B cell (primary cell): Measurements from ENCODE around the gene NHERF2. TPM values are rescaled to one million over a fixed set of nuclear protein-coding genes. Genes with fewer than 3 reads are reported as not detected.

ENCODE experiments used
- ATAC-seq: fragments of 200-7000 bp; cut with Tn5 transposase; one replicate; pipeline ENCODE4 v1.10.0; 2021; ENCODE audit warnings: low read depth, mild to moderate bottlenecking, moderate number of reproducible peaks, moderate library complexity
- CTCF ChIA-PET: fragments of 350-600 bp; sonication (Branson Sonifier 250); formaldehyde crosslinking; loops from one replicate; lab custom pipeline; 2021; ENCODE audit warnings: antibody characterized with exemption, inconsistent platforms; lab: Charles Lee
- POLR2A ChIA-PET: fragments of 350-600 bp; sonication (Branson Sonifier 250); formaldehyde crosslinking; loops from one replicate; lab custom pipeline; 2021; ENCODE audit warnings: antibody characterized with exemption; lab: Charles Lee
- DNase-seq: peaks from one replicate; pipeline ENCODE4 v3.0.0; 2013
- H2AFZ ChIP-seq: 2 replicates; pipeline ENCODE4 v1.6.1; 2012; ENCODE audit warnings: mild to moderate bottlenecking, low read depth, low read length; ENCODE audit not compliant: insufficient read depth, poor library complexity, severe bottlenecking
- H3K27ac ChIP-seq, 2 donors: 1 replicate in 1 of 2; 2 replicates in 1 of 2; pipeline ENCODE4 v1.5.1; 2012 to 2013; ENCODE audit warnings: low read length in 2 of 2, mild to moderate bottlenecking in 2 of 2, moderate library complexity in 1 of 2
- H3K27me3 ChIP-seq, 4 experiments: fragments of 200-600 bp in 1 of 4; sonication (generic) in 1 of 4; replicated peaks in 1 of 4; 1 replicate in 2 of 4; 2 replicates in 2 of 4; pipeline versions ENCODE4 v1.6.1 to v1.7.0; 2013 to 2016; ENCODE audit warnings: low read length in 3 of 4, mild to moderate bottlenecking in 2 of 4, mixed read lengths in 1 of 4, moderate library complexity in 1 of 4; ENCODE audit not compliant: insufficient read depth in 4 of 4, control insufficient read depth in 3 of 4; ENCODE audit errors: control extremely low read depth in 1 of 4
- H3K36me3 ChIP-seq, 2 experiments: replicated peaks in 1 of 2; 1 replicate in 1 of 2; 2 replicates in 1 of 2; pipeline versions ENCODE4 v1.6.1 to v1.7.1; 2013; ENCODE audit warnings: low read length in 1 of 2; ENCODE audit not compliant: insufficient read depth in 2 of 2, control insufficient read depth in 1 of 2; ENCODE audit errors: control extremely low read depth in 1 of 2, extremely low read depth in 1 of 2
- H3K4me1 ChIP-seq, 2 donors: fragments of 200-600 bp in 1 of 2; sonication (generic) in 1 of 2; 1 replicate in 1 of 2; 2 replicates in 1 of 2; pipeline versions ENCODE4 v1.5.1 to v1.6.1; 2013 to 2017; ENCODE audit warnings: low read length in 2 of 2; ENCODE audit not compliant: control insufficient read depth in 2 of 2, insufficient read depth in 2 of 2
- H3K4me2 ChIP-seq: replicated peaks from 2 replicates; pipeline ENCODE3; 2012; ENCODE audit warnings: mild to moderate bottlenecking, low read depth, low read length; ENCODE audit not compliant: poor library complexity, severe bottlenecking
- H3K4me3 ChIP-seq, 5 experiments: fragments of 200-600 bp in 1 of 5; sonication (generic) in 1 of 5; 1 replicate in 3 of 5; 2 replicates in 2 of 5; pipeline versions ENCODE4 v1.5.1 to v1.7.0; 2011 to 2016; ENCODE audit warnings: low read length in 4 of 5, mild to moderate bottlenecking in 4 of 5, low read depth in 2 of 5, control low read depth in 1 of 5, moderate library complexity in 1 of 5; ENCODE audit not compliant: insufficient read depth in 1 of 5; ENCODE audit errors: control extremely low read depth in 1 of 5, extremely low read depth in 1 of 5
- H3K79me2 ChIP-seq: fragments of 200-600 bp; sonication (generic); one replicate; pipeline ENCODE4 v1.6.0; 2016; ENCODE audit warnings: low read length; ENCODE audit not compliant: control insufficient read depth, insufficient read depth
- H3K9ac ChIP-seq: fragments of 200-600 bp; sonication (generic); 2 replicates; pipeline ENCODE4 v1.6.1; 2017; ENCODE audit warnings: mild to moderate bottlenecking, low read length, moderate library complexity
- H3K9me3 ChIP-seq, 3 donors: one replicate each; pipeline versions ENCODE4 v1.6.1 to v1.7.1; 2013; ENCODE audit warnings: low read length in 2 of 3; ENCODE audit not compliant: control insufficient read depth in 2 of 3, insufficient read depth in 1 of 3; ENCODE audit errors: control extremely low read depth in 1 of 3
- H4K20me1 ChIP-seq: 2 replicates; pipeline ENCODE4 v1.6.0; 2012; ENCODE audit warnings: mild to moderate bottlenecking, low read length; ENCODE audit not compliant: insufficient read depth, control insufficient read depth, poor library complexity, severe bottlenecking
- H3K27ac Mint-ChIP-seq: one replicate; pipeline ENCODE4 v1.8.0; 2021; ENCODE audit warnings: mixed read lengths
- H3K27me3 Mint-ChIP-seq: one replicate; pipeline ENCODE4 v1.8.0; 2021; ENCODE audit warnings: mixed read lengths
- H3K4me1 Mint-ChIP-seq: one replicate; pipeline ENCODE4 v1.8.0; 2021; ENCODE audit warnings: mixed read lengths
- H3K4me3 Mint-ChIP-seq: one replicate; pipeline ENCODE4 v1.8.0; 2021; ENCODE audit warnings: mixed read lengths
- H3K9me3 Mint-ChIP-seq: one replicate; pipeline ENCODE4 v1.8.0; 2022; ENCODE audit warnings: mixed read lengths; ENCODE audit not compliant: insufficient read depth
- EZH2 ChIP-seq: IDR thresholded peaks from 2 replicates; pipeline ENCODE4 v1.6.1; 2012; ENCODE audit warnings: borderline replicate concordance, low read depth, mild to moderate bottlenecking, moderate library complexity, low read length; ENCODE audit not compliant: insufficient read depth, poor library complexity, severe bottlenecking
- WGBS: methylation state at CpG from one replicate; pipeline ENCODE4 v1.1.5; 2013; ENCODE audit warnings: missing lambda C conversion rate; ENCODE audit not compliant: insufficient coverage; 5-methylcytosine and 5-hydroxymethylcytosine counted together
- intact Hi-C: fragments of 100-400 bp; cut with micrococcal nuclease; formaldehyde crosslinking; loops from one replicate; pipeline ENCODE4 v1.10.0; 2022
- polyA plus RNA-seq: library from polyadenylated mRNA; depleted of rRNA; stranded (reverse); fragments of >200 nt; gene quantifications from 2 replicates; pipeline ENCODE4 v1.2.3, GENCODE V29; 2012
- total RNA-seq, 2 donors: library from RNA; stranded (reverse); fragments of 120-200 nt in 1 of 2; gene quantifications; 1 replicate in 1 of 2; 2 replicates in 1 of 2; pipeline versions ENCODE4 v1.2.3 to v1.2.4, GENCODE V29; 2013 to 2022
- TF ChIP-seq, protein P1 (sequence below): fragments of 200-600 bp; IDR thresholded peaks from one replicate; pipeline ENCODE4 v1.8.0; 2022; ENCODE audit warnings: antibody characterized with exemption, mild to moderate bottlenecking

NHERF2 gene
- total and polyA plus RNA-seq, 2 donors (not counting 1 experiment from before 2014, with no cell fraction given), result 1.8 to 2.2 TPM

DNA sequence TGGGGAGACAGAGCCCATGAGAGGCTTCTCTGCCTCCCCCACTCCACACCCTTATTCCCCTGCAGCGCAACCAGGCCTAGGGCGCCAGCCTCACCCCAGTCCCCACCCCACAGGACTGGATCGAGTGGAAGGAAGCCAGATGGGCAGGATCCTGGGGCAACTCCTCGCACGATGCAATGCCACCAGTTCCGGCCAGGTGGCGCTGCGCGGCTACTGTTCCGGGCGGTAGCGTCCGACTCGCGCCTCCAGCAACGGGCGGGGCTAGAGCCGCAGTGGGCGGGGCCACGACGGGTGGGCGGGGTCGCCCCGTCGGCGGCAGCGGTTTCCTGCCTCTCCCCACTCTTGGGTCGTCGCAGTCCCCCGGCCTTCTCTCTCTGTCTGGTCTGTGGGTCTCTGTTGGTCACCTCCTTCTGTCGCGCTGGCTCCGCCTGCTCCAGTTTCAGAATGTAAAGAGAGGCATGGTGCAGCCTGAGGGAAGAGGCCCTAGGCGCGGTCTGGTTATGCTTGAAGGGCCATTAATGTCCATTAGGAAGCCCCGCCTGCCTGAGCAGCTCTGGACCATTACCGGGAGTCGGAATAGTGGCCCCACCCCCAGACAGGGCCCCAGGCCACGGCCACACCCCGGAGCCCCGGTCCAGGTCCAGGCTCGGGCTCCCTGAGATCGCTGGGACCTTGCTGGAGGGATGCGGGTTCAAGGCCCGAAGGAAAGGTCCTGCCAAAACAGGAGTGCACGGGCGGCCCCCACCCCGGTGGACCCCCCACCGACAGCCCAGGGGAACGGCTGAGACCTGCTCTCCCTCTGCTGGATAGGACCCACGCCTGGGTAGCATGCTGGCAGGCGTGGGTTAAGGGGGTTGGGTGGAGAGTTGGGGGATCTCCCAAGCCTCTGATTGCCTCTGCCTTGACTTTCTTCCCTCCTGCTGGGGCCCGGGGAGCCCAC, 3.3 kb upstream of the NHERF2 start:
- peak overlapping the region; percentile 61 for H3K9ac ChIP-seq
- peak overlapping the region; percentile 93 for H2AFZ ChIP-seq
- 14% methylated on average over 49 of the region's 53 CpGs for WGBS
- H3K4me3 Mint-ChIP-seq, result peak overlapping the region; percentile 88
- H3K9me3 ChIP-seq, result no peaks in the 10 kb centered on the region
- peak overlapping the region; percentile 81 for H3K4me2 ChIP-seq
- H3K27me3 ChIP-seq, result peaks cover 0 to 65% (median 27%) of the 10 kb centered on the region in 4 experiments
- TF ChIP-seq, protein P1, sequence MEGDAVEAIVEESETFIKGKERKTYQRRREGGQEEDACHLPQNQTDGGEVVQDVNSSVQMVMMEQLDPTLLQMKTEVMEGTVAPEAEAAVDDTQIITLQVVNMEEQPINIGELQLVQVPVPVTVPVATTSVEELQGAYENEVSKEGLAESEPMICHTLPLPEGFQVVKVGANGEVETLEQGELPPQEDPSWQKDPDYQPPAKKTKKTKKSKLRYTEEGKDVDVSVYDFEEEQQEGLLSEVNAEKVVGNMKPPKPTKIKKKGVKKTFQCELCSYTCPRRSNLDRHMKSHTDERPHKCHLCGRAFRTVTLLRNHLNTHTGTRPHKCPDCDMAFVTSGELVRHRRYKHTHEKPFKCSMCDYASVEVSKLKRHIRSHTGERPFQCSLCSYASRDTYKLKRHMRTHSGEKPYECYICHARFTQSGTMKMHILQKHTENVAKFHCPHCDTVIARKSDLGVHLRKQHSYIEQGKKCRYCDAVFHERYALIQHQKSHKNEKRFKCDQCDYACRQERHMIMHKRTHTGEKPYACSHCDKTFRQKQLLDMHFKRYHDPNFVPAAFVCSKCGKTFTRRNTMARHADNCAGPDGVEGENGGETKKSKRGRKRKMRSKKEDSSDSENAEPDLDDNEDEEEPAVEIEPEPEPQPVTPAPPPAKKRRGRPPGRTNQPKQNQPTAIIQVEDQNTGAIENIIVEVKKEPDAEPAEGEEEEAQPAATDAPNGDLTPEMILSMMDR, result peak; percentile 90
- no peak for TF ChIP-seq EZH2
- ATAC-seq (peak; percentile 94), DNase-seq (peak; percentile 94)
- no peak overlapping the region for H3K27ac ChIP-seq
- POLR2A ChIA-PET, result interaction anchor here (0.6 to 1.5 kb wide), 4 partner anchors 9 to 858 kb away, joined by 3 to 9 read pairs (median 5); partner anchors contain the start of gene TRAF7
- H3K4me1 ChIP-seq, result peaks cover 34 to 41% of the 10 kb centered on the region in 2 donors
- H3K36me3 ChIP-seq, result no peaks in the 10 kb centered on the region
- H3K79me2 ChIP-seq, result no peaks in the 10 kb centered on the region
- H3K27me3 Mint-ChIP-seq, result peaks cover 25% of the 10 kb centered on the region
- no peaks in the 10 kb centered on the region for H3K9me3 Mint-ChIP-seq
- CTCF ChIA-PET, result interaction anchor here (0.6 to 4.7 kb wide), 19 partner anchors 10 to 478 kb away, joined by 3 to 35 read pairs (median 4); partner anchors contain the start of genes NTHL1, PKD1, RAB26 and TRAF7
- H4K20me1 ChIP-seq, result no peaks in the 10 kb centered on the region
- H3K4me3 ChIP-seq, result peak overlapping the region in 4 of 5 experiments; percentile 34 to 57 (median 42)
- peak overlapping the region; percentile 85 for H3K27ac Mint-ChIP-seq
- H3K4me1 Mint-ChIP-seq, result peaks cover 19% of the 10 kb centered on the region
- intact Hi-C loops, result loop anchor here (1.0 to 10.0 kb wide), 8 partner anchors 14 to 481 kb away; partner anchors contain the start of genes E4F1, ECI1, NTHL1 and RPS2
